ENCODE results near the gene EGFL7.

DNA sequence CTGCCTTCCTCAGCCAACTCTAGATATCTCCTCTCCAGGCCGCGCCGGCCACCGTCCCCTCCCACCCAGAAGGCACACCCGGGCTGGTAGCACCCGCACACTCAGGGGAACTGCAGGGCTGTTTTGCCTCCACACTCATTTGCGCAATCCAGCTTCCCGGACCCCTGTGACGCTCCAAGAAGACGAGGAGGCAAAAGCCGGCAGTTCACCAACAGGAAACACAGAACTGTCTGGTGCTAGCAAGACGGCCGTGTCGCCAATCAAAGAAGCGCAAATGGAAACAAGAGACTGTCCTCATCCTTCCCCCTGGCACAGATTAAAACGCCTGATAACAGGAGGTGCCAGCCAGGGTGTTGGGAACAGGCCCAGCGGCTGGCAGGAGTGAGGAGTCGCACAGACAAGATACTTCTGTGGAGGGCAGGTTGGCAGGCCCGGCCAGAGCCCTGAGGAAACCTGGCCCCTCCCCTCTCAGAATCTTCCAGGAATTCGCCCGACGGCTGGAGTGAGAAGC, 16.8 kb downstream of the EGFL7 start:
- TF ChIP-seq TBP (CRISPR knock-in tag; IDR thresholded peaks at IDR 0.05) (no peak), ZNF558 (CRISPR knock-in tag; IDR thresholded peaks at IDR 0.05; ENCODE audit: borderline replicate concordance) (no peak)

Data from HepG2 (cell line).